ENCODE results near the gene MAPKAPK2.

- TF ChIP-seq CTCF (conservative IDR thresholded peaks at IDR 0.05; ENCODE audit: low read depth, low read length) (no peak), EZH2 (IDR thresholded peaks at IDR 0.05; ENCODE audit: low read length, unreplicated experiment) (no peak), EZH2phosphoT487 (IDR thresholded peaks at IDR 0.05; ENCODE audit: borderline replicate concordance, low read length) (no peak)
These were observed 21.6 kb downstream of the MAPKAPK2 start for GRCh38 chr1:206706298-206706791.
